SK-N-MC (cell line): ENCODE measurements around the gene TPBGL.

ENCODE experiments used
- EZH2 ChIP-seq: fragments of 200-600 bp; sonication (generic); IDR thresholded peaks from one replicate; pipeline ENCODE4 v1.6.1; 2017; ENCODE audit warnings: antibody characterized with exemption
- POLR2AphosphoS5 ChIP-seq: IDR thresholded peaks from 2 replicates; pipeline ENCODE4 v1.6.1; 2012; ENCODE audit warnings: mild to moderate bottlenecking, low read depth, low read length, borderline replicate concordance

GRCh38 chr11:75191330-75191717 is 49.2 kb upstream of the TPBGL start:
- no peak for TF ChIP-seq EZH2
- no peak for TF ChIP-seq POLR2AphosphoS5
